IgD-negative memory B cell (primary cell): ENCODE results near the gene PARP15. TPM values are rescaled to one million over a fixed set of nuclear protein-coding genes. Genes with fewer than 3 reads are reported as not detected.
"Not testable (repeated sequence)": the region's sequence is repeated elsewhere in the genome, so short reads cannot be mapped to it uniquely, and the experiment has no call there.

Experiments used
- H3K27ac Mint-ChIP-seq, 3 donors: one replicate each; pipeline ENCODE4 v1.8.0; 2020 to 2022; ENCODE audit warnings: mild to moderate bottlenecking in 3 of 3, mixed read lengths in 3 of 3, moderate library complexity in 1 of 3
- H3K27me3 Mint-ChIP-seq: one replicate; pipeline ENCODE4 v1.8.0; 2021; ENCODE audit warnings: mixed read lengths
- H3K36me3 Mint-ChIP-seq: one replicate; pipeline ENCODE4 v1.8.0; 2020; ENCODE audit warnings: mild to moderate bottlenecking, mixed read lengths
- H3K4me1 Mint-ChIP-seq, 3 donors: one replicate each; pipeline ENCODE4 v1.8.0; 2020 to 2022; ENCODE audit warnings: mixed read lengths in 3 of 3, mild to moderate bottlenecking in 1 of 3
- H3K4me3 Mint-ChIP-seq, 4 donors: one replicate each; pipeline ENCODE4 v1.8.0; 2020 to 2022; ENCODE audit warnings: mild to moderate bottlenecking in 4 of 4, mixed read lengths in 4 of 4, moderate library complexity in 3 of 4
- H3K9me3 Mint-ChIP-seq, 3 donors: one replicate each; pipeline ENCODE4 v1.8.0; 2020 to 2021; ENCODE audit warnings: mixed read lengths in 3 of 3, mild to moderate bottlenecking in 1 of 3
- polyA plus RNA-seq: library from polyadenylated mRNA; unstranded; fragments of 300-500 nt; fragmentation: Illumina TruSeq; gene quantifications from one replicate; pipeline ENCODE4 v1.2.3, GENCODE V29; 2021

Gene PARP15
- polyA plus RNA-seq, 1 donor from 2014 or later: 16.6 TPM

DNA sequence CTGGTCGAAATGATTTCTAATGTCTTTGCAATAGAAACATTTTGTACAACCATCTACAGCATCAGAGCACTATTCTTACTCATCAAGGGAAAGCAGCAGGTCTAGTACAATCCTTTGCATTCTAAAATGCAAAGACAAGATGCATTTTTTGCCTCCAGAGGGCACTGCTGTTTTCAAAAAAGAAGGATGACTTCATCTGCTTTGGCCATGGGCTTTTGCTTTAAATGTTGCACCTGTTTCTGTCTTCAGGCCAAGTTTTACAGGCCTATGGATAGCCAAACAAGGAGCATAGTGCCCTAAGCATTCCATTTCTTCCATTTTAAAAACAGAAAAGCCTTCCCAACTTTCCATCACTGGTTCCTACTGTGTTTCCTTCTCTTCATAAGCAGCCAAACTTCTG lies 16.8 kb upstream of the PARP15 start:
- peaks cover 32 to 40% (median 35%) of the 10 kb centered on the region in 3 donors for H3K4me1 Mint-ChIP-seq
- H3K36me3 Mint-ChIP-seq: peaks cover 5% of the 10 kb centered on the region
- peak overlapping the region; percentile 47 to 85 (median 76) for H3K27ac Mint-ChIP-seq
- no peaks in the 10 kb centered on the region for H3K9me3 Mint-ChIP-seq
- H3K27me3 Mint-ChIP-seq: no peaks in the 10 kb centered on the region
- peak overlapping the region in 3 of 4 donors; percentile 17 to 85 (median 43) for H3K4me3 Mint-ChIP-seq

DNA sequence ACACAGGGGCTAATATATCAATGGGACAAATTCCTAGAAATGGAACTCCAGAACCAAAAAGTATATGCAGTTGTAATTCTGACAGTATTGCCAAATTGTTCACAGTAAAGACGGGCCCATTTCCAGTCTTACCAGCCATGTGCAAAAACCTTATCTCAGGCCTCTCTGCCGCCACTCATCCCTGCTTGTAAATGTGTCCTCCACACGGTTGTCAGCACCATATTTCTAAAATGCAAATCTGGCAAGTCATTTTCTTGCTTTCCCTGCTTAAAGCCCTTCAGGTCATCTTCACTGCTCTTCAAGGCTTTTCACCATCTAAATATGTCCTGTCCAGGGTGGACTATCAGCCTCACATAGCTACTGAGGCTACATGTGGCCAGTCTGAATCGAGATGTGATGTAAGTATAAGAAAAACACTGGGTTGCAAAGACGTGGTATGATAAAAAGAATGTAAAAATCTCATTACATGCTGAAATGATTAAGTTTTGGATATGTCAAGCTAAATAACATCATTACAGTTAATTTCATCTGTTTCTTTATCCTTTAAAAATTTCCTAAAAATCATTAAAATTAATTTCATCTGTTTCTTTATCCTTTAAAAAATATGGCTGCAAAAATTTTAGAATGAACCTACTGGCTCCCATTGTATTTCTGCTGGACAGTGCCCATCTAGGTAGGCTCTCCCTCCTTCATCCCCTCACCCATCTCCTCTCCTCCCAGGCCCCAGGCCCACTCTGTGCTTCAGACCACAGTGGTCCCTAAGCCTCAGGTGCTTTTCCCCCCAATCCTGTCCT lies 14.3 kb upstream of the PARP15 start:
- Mint-ChIP-seq H3K27ac (peak overlapping the region; percentile 82 to 93 (median 93)), H3K36me3 (peaks cover 8% of the 10 kb centered on the region), H3K9me3 (no peaks in the 10 kb centered on the region), H3K4me1 (peaks cover 42 to 58% (median 51%) of the 10 kb centered on the region in 3 donors), H3K27me3 (no peaks in the 10 kb centered on the region), H3K4me3 (peak overlapping the region; percentile 86 to 96 (median 92))

DNA sequence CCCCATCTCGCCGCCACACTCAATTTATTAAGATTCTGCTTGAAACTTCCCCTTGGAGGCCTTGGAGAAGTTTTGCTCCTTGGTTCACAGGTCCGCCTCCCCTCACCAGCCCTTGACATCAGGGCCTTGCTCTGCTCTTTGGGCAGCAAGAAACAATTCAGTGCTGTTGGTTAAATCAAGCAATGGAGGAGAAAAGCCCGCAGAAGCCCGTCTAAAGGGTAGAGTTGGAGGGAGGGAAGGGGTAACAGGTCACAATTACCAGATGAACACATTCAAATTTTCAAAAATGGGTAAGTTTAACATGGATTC lies 13.8 kb upstream of the PARP15 start:
- H3K9me3 Mint-ChIP-seq: no peaks in the 10 kb centered on the region
- peak overlapping the region; percentile 86 to 96 (median 92) for H3K4me3 Mint-ChIP-seq
- H3K36me3 Mint-ChIP-seq: peaks cover 7% of the 10 kb centered on the region
- peak overlapping the region; percentile 80 to 93 (median 93) for H3K27ac Mint-ChIP-seq
- no peaks in the 10 kb centered on the region for H3K27me3 Mint-ChIP-seq
- H3K4me1 Mint-ChIP-seq: peaks cover 46 to 63% (median 56%) of the 10 kb centered on the region in 3 donors

DNA sequence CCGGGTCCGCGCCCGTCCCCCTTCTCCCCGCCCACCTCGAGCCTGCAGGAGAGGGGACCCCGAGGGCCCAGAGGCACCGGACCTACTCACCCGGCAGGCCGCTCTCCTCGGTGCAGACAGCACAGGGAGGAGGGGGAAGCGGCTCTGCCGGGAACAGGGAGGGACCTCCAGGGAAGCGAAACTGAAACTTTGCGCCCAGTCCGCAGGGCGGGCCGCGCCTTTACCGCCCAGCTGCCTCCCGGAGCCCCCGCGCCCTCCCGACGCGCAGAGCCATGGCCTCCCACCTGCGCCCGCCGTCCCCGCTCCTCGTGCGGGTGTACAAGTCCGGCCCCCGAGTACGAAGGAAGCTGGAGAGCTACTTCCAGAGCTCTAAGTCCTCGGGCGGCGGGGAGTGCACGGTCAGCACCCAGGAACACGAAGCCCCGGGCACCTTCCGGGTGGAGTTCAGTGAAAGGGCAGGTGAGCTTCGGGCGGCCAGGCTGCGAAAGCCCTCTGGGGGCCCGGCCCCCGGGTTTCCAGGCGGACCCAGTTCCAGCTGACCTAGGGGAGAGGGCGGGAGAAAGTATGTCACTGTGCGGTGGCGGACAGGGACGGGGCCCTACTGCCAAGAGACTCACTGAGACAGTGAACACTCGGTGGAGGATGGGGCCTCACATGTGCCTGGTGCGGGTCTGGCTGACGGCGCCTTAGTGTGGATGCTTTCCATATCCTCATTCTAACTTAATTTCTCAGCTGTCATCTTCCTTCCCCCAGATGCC lies 13.1 kb upstream of the PARP15 start, which contains the start of the genes DTX3L and PARP9:
TSS of gene DTX3L (plus strand) at position 184 of the 758 bp plus-strand sequence. CDS start at position 273, 89 bp downstream.
TSS of gene PARP9 (minus strand) at position 146 of the 758 bp plus-strand sequence. CDS start 4,680 bp downstream, outside the sequence.
- Mint-ChIP-seq H3K4me1 (peaks cover 51 to 70% (median 62%) of the 10 kb centered on the region in 3 donors), H3K4me3 (peak within 1 kb of the TSS; percentile 86 to 96 (median 92)), H3K36me3 (peaks cover 9% of the 10 kb centered on the region), H3K9me3 (no peaks in the 10 kb centered on the region), H3K27me3 (no peaks in the 10 kb centered on the region), H3K27ac (peak within 1 kb of the TSS; percentile 82 to 93 (median 93))

DNA sequence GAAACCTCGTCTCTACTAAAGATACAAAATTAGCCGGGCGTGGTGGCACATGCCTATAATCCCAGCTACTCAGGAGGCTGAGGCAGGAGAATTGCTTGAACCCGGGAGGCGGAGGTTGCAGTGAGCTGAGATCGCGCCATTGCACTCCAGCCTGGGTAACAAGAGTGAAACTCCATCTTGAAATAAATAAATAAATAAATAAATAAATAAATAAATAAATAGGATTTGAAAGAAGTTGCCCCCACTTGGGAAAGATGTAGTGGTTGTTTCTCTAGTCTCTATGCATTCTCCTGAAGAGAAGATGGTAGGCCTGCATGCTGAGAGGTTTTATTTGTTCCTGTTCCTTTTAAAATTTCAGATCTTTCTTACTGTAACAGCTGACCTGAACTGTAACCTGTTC lies 9.3 kb upstream of the PARP15 start:
- H3K36me3 Mint-ChIP-seq: peaks cover 11% of the 10 kb centered on the region
- H3K27me3 Mint-ChIP-seq, H3K9me3 Mint-ChIP-seq: not testable (repeated sequence)
- H3K27ac Mint-ChIP-seq: peak overlapping the region in 2 of 3 donors; percentile 49 to 59
- H3K4me1 Mint-ChIP-seq: peaks cover 46 to 65% (median 47%) of the 10 kb centered on the region in 3 donors
- peak overlapping the region in 3 of 4 donors; percentile 20 to 66 (median 55) for H3K4me3 Mint-ChIP-seq

DNA sequence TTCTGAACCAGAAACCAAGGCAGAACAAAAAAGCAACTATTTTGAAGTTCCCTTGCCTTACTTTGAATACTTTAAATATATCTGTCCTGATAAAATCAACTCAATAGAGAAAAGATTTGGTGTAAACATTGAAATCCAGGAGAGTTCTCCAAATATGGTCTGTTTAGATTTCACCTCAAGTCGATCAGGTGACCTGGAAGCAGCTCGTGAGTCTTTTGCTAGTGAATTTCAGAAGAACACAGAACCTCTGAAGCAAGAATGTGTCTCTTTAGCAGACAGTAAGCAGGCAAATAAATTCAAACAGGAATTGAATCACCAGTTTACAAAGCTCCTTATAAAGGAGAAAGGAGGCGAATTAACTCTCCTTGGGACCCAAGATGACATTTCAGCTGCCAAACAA lies 8.7 kb upstream of the PARP15 start:
- H3K9me3 Mint-ChIP-seq: peaks cover 0 to 3% (median 0%) of the 10 kb centered on the region in 3 donors
- peak overlapping the region in 2 of 4 donors; percentile 20 to 66 for H3K4me3 Mint-ChIP-seq
- no peaks in the 10 kb centered on the region for H3K27me3 Mint-ChIP-seq
- peaks cover 46 to 61% (median 49%) of the 10 kb centered on the region in 3 donors for H3K4me1 Mint-ChIP-seq
- peak overlapping the region in 2 of 3 donors; percentile 49 to 59 for H3K27ac Mint-ChIP-seq
- peaks cover 11% of the 10 kb centered on the region for H3K36me3 Mint-ChIP-seq

DNA sequence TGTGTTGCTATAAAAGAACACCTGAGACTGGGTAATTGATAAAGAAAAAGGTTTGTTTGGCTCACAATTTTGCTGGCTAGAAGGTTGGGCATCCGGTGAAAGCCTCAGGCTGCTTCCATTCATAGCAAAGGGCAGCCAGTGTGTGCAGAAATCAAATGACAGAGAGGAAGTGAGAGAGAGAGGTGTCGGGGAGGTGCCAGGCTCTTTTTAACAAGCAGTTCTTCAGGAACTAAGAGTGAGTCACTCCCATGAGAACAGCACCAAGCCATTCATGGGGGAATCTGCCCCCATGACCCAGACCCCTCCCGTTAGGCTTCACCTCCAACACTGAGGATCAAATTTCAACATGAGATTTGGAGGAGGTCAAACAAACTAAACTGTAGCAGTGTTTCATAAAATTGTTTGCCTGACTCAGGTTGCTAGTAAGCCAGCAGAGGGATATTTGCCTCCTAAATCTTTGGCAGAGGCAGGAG lies 4.5 kb upstream of the PARP15 start:
- peaks cover 6% of the 10 kb centered on the region for H3K36me3 Mint-ChIP-seq
- no peaks in the 10 kb centered on the region for H3K27me3 Mint-ChIP-seq
- H3K27ac Mint-ChIP-seq: peak overlapping the region; percentile 70 to 95 (median 83)
- peaks cover 44 to 52% (median 52%) of the 10 kb centered on the region in 3 donors for H3K4me1 Mint-ChIP-seq
- peak overlapping the region; percentile 0 to 79 (median 45) for H3K4me3 Mint-ChIP-seq
- peaks cover 0 to 3% (median 0%) of the 10 kb centered on the region in 3 donors for H3K9me3 Mint-ChIP-seq

DNA sequence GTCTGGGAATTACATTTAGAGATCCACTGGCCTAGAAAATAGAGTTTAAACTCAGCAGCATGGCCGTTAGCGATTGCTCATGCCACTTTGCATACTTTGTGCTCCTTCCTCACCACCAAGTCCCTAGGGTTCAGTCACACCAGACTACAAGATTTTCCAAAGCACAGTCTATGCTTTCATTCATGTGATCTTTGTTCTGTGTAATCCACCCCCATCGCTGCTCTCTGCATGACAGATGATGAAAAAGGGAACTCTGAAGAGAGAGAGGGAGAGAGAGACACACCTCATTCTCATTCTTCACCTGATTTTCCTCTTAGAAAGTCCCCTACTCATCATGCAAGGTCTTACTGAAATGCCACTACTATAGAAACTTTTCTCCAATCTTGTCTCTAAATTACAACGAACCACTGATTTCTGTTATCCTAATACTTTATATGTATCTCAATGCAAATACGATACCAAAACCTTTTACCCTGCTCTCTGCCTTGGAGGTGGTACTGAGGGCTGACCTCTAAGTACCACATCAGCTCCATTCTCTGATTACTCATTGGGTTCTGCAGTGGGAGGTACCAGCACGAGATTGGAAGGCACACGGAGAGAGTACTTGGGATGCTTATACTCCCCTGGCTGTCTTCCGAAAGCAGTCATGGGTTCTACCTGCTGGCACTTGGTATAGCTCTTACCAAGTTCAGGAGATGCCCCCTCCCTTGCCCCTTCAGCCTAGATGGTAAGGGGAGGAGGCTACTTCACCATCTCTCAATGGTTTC lies 1.1 kb upstream of the PARP15 start:
- Mint-ChIP-seq H3K27me3 (no peaks in the 10 kb centered on the region), H3K27ac (peak overlapping the region; percentile 83 to 99 (median 97)), H3K36me3 (peaks cover 2% of the 10 kb centered on the region), H3K4me1 (peaks cover 35 to 58% (median 43%) of the 10 kb centered on the region in 3 donors), H3K9me3 (peaks cover 0 to 3% (median 3%) of the 10 kb centered on the region in 3 donors), H3K4me3 (peak overlapping the region; percentile 71 to 100 (median 99))

DNA sequence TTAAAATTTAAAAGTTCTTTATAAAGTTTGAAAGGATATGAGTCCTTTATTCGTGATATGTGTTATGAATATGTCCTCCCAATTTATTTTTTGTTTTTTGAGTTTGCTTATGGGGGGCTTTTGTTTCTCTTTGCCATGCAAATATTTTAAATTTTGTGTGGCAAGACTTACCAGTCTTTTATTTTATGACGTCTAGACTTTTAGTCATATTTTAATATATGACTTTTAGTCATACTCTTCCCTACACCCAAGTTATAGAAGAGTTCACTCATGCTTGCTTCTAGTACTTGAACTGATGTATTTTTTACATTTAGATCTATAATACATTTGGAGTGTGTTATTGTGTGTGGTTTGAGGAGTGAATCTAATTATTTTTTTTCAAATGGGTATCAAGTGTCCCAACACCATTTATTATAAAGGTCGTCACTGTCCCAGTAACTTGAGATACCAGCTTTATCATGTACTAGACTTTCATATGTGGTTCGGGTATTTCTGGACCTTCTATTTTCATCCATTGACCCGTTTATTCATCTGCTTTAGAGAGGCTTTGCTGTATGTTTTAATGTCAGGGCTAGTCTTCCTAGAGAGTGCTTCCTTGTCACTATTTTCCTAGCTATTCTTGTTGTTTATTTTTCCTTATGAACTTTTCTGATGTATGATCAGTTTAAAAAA lies 755 bp downstream of the PARP15 start:
- Mint-ChIP-seq H3K36me3 (peaks cover 6% of the 10 kb centered on the region), H3K9me3 (peaks cover 0 to 16% (median 6%) of the 10 kb centered on the region in 3 donors), H3K4me3 (peak overlapping the region; percentile 71 to 100 (median 99)), H3K27ac (peak overlapping the region; percentile 83 to 99 (median 97)), H3K27me3 (no peaks in the 10 kb centered on the region), H3K4me1 (peaks cover 41 to 56% (median 46%) of the 10 kb centered on the region in 3 donors)

DNA sequence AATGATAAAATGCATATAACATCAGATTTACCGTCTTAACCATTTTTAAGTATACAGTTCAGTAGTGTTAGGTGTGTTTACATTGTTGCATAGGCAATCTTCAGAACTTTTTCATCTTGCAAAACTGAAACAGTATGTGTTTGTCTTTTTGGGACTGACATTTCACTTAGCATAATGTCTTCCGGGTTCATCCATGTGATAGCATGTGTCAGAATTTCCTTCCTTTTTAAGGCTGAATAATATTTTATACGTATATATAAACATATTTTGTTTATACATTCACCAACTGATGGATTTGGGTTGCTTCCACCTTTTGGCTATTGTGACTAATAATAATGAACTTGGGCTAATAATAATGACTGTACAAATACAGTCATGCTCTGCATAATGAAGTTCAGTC lies 3.0 kb downstream of the PARP15 start:
- Mint-ChIP-seq H3K36me3 (peaks cover 17% of the 10 kb centered on the region), H3K27me3 (no peaks in the 10 kb centered on the region), H3K9me3 (peaks cover 2 to 24% (median 6%) of the 10 kb centered on the region in 3 donors), H3K27ac (peak overlapping the region in 1 of 3 donors; percentile 83), H3K4me1 (peaks cover 35 to 51% (median 50%) of the 10 kb centered on the region in 3 donors), H3K4me3 (peak overlapping the region in 1 of 4 donors; percentile 71)

DNA sequence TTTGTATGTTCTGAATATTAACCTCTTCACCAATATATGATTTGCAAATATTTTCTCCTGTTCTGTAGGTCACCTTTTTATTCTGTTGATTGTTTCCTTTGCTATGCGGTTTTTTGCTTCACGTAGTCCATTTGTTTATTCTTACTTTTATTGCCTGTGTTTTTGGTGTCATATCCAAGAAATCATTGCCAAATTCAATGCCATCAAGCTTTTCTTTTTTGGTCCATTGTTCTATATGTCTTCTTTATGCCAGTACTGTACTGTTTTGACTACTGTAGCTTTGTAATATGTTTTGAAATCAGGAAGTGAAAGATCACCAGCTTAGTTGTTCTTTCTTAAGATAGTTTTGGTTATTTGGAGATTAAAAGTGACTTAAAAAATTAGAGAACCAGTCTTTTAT lies 4.2 kb downstream of the PARP15 start:
- Mint-ChIP-seq H3K4me1 (peaks cover 32 to 46% (median 46%) of the 10 kb centered on the region in 3 donors), H3K36me3 (peaks cover 21% of the 10 kb centered on the region), H3K4me3 (peak overlapping the region in 2 of 4 donors; percentile 37 to 71), H3K9me3 (peaks cover 2 to 24% (median 6%) of the 10 kb centered on the region in 3 donors), H3K27me3 (no peaks in the 10 kb centered on the region), H3K27ac (peak overlapping the region in 2 of 3 donors; percentile 10 to 83)

DNA sequence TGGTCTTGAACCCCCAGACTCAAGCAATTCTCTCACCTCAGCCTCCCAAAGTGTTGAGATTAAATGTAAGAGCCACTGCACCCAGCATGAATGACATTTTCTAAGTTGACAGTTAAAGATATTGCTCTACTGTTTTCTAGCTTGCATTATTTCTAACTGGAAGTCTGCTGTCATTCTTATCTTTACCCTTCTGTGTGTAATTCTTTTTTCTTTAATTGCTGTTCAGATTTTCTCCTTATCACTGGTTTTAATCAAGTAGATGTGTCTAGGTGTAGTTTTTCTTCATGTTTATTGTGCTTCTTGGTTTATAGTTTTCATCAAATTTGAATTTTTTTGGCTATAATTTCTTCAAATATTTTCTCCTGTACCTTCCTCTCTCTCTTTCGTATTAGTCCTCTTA lies 4.9 kb downstream of the PARP15 start:
- H3K27ac Mint-ChIP-seq: peak overlapping the region in 2 of 3 donors; percentile 63 to 70
- H3K4me3 Mint-ChIP-seq: peak overlapping the region in 2 of 4 donors; percentile 54 to 71
- peaks cover 2 to 24% (median 6%) of the 10 kb centered on the region in 3 donors for H3K9me3 Mint-ChIP-seq
- peaks cover 33 to 49% (median 45%) of the 10 kb centered on the region in 3 donors for H3K4me1 Mint-ChIP-seq
- H3K36me3 Mint-ChIP-seq: peaks cover 21% of the 10 kb centered on the region
- H3K27me3 Mint-ChIP-seq: no peaks in the 10 kb centered on the region

DNA sequence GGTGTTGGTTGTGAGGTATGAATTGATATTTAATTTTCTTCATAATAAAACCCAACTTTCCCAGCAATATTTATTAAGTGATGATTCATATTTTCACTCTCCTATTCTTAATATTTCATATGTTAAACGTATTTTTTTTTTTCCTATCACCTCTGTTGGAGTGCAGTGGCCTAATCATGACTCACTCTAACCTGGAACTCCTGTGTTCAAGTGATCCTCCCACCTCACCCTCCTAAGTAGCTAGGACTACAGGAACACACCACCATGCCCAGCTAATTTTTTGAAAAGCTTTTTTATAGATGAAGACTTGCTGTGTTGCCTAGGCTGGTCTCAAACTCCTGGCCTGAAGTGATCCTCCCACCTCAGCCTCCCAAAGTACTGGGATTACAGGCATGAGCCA lies 8.6 kb downstream of the PARP15 start:
- Mint-ChIP-seq H3K4me1 (peaks cover 35 to 64% (median 49%) of the 10 kb centered on the region in 3 donors), H3K4me3 (no peak overlapping the region), H3K27ac (peak overlapping the region in 1 of 3 donors; percentile 72), H3K36me3 (peaks cover 21% of the 10 kb centered on the region), H3K27me3 (no peaks in the 10 kb centered on the region), H3K9me3 (peaks cover 2 to 24% (median 6%) of the 10 kb centered on the region in 3 donors)
